ENCODE results near the gene MAP4K1.

MAP4K1 gene

DNA sequence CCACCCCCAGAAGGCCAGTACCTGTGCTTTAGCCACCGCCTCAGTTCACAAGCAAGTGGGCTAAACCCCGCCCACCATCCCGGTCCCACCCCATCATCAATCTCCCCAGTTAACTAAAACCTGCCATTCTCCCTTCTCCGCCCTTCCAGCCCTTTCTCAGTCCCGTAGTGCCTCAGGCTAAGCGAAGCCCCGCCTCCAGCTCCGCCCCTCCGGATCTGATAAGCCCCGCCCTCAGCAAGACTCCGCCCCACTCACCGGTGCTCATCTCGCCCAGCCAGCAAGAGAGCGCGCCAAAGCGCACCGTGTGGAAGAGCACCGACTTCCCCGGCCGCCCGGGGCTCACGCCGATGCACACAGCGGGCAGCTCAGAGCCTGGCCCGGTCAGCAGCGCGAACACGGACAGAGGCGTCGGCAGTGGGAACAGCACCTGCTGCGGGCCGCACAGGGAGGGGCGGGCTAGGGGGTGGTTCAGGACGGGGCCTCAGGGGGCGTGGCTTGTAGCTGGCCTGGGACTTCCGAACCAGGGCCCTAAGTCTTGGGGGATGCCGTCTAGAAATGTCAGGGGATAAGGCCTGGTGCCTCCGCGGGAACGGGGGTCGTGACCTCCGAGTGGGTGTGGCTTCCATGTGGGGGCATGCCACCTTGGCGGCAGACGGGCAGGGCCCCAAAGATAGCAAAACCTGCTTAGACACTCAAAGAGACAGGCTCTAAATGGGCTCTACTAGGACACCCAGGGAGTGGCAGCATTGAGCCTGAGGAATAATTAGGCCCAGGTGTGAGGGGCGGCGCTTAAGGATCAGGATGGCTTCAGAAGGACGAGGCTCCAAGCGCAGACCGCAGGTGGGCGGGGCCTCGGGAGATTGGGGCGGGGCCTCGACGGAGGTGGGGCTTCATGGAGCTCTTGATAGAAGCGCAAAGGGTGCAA lies 21.4 kb downstream of the MAP4K1 start:
- DNase-seq, result no peak
- TF ChIP-seq, protein P1, sequence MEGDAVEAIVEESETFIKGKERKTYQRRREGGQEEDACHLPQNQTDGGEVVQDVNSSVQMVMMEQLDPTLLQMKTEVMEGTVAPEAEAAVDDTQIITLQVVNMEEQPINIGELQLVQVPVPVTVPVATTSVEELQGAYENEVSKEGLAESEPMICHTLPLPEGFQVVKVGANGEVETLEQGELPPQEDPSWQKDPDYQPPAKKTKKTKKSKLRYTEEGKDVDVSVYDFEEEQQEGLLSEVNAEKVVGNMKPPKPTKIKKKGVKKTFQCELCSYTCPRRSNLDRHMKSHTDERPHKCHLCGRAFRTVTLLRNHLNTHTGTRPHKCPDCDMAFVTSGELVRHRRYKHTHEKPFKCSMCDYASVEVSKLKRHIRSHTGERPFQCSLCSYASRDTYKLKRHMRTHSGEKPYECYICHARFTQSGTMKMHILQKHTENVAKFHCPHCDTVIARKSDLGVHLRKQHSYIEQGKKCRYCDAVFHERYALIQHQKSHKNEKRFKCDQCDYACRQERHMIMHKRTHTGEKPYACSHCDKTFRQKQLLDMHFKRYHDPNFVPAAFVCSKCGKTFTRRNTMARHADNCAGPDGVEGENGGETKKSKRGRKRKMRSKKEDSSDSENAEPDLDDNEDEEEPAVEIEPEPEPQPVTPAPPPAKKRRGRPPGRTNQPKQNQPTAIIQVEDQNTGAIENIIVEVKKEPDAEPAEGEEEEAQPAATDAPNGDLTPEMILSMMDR (IDR thresholded peaks at IDR 0.05), result no peak
- Histone ChIP-seq H3K27ac (no peak overlapping the region), H3K4me1 (peaks cover 0 to 10% (median 3%) of the 10 kb centered on the region in 4 donors), H3K4me3 (peak overlapping the region in 1 of 2 donors; percentile 12), H3K27me3 (peaks cover 0 to 38% of the 10 kb centered on the region in 2 donors), H3K36me3 (no peaks in the 10 kb centered on the region), H3K9me3 (no peaks in the 10 kb centered on the region)
- intact Hi-C loops (cut with DNase I; ENCODE audit: low total_unique reads), result no loop called here

DNA sequence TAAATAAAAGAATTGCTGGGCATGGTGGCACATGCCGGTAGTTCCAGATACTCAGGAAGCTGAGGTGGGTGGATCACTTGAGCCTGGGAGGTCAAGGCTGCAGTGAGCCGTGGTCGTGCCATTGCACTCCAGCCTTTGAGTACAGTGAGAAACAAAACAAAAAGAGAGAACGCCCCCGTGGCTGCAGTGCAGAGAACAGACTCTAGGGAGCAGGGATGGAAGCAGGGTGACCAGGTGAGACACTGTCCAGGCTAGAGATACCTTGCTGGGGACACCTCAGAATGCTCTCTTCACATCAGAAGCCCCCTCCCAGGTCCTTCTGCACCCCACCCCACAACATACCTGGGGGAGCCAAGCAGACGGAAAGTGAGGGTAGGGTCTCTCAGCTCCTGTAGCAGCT lies 24.8 kb downstream of the MAP4K1 start:
- no peak for DNase-seq
- intact Hi-C loops (cut with DNase I; ENCODE audit: low total_unique reads), result no loop called here
- TF ChIP-seq, protein P1 (IDR thresholded peaks at IDR 0.05), result no peak
- H3K27me3 ChIP-seq, result peaks cover 0 to 42% of the 10 kb centered on the region in 2 donors
- H3K4me1 ChIP-seq, result peaks cover 0 to 10% (median 3%) of the 10 kb centered on the region in 4 donors
- H3K36me3 ChIP-seq, result no peaks in the 10 kb centered on the region
- no peak overlapping the region for H3K27ac ChIP-seq
- H3K4me3 ChIP-seq, result no peak overlapping the region
- no peaks in the 10 kb centered on the region for H3K9me3 ChIP-seq

DNA sequence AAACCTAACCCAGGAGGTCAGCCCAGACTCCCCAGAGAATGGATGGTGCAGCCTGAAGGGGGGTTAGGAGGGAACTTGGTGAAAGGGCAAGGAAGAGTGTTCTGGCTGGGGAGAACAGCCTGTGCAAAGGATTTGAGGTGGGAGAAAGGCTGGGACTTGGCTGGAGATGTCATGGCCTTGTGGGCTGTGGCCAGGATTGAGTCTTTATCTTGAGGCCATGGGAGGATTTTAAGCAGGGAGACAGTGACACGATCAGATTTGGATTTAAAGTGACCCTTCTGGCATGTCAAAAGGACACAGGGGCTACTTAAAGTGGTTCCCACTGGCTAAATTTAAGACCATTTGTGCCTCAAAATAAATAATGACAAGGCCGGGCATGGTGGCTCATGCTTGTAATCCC lies 29.7 kb downstream of the MAP4K1 start:
- intact Hi-C loops (cut with DNase I; ENCODE audit: low total_unique reads), result no loop called here
- Histone ChIP-seq H3K9me3 (no peaks in the 10 kb centered on the region), H3K27ac (no peak overlapping the region), H3K36me3 (no peaks in the 10 kb centered on the region), H3K27me3 (peaks cover 0 to 18% of the 10 kb centered on the region in 2 donors), H3K4me3 (no peak overlapping the region), H3K4me1 (no peaks in the 10 kb centered on the region)
- TF ChIP-seq, protein P1 (IDR thresholded peaks at IDR 0.05), result no peak
- DNase-seq, result no peak

DNA sequence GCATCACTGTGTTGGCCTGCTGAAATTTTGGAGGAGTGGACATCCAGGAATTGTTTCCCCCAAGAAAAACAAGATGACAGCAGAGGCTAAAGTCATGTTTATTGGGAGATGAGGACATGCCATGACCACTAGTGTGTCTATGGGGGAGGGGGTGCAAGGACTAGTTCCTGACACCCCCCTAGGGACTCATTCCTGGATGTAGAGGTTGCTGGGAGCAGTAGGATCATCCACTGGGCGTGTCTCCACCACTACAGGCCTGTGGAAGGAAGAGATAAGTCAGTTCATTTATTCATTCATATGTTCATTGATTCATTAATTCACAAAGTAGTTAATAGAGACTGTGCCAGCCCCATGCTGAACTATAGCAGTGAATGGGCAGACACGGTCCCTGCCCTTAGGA lies 30.2 kb downstream of the MAP4K1 start:
- no peak for DNase-seq
- Histone ChIP-seq H3K36me3 (no peaks in the 10 kb centered on the region), H3K27me3 (peaks cover 0 to 13% of the 10 kb centered on the region in 2 donors), H3K4me3 (no peak overlapping the region), H3K27ac (no peak overlapping the region), H3K4me1 (no peaks in the 10 kb centered on the region), H3K9me3 (no peaks in the 10 kb centered on the region)
- TF ChIP-seq, protein P1 (IDR thresholded peaks at IDR 0.05), result no peak
- intact Hi-C loops (cut with DNase I; ENCODE audit: low total_unique reads), result no loop called here

DNA sequence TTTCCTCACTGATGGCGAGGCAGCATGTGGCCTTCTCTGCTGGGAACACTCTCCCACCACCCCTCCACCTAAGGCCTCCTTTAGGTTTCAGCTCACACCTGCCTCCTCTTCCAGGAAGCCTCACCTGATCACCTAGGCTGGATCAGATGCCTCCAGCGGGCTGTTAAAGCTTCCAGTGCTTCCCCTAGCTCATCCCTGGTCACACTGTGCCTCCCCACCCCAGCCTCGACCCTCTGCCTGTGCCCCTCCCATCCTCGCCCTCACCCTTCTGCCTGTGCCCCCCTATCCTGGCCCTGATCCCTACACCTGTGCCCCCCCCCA lies 33.8 kb downstream of the MAP4K1 start:
- H3K9me3 ChIP-seq, result no peaks in the 10 kb centered on the region
- H3K4me3 ChIP-seq, result no peak overlapping the region
- peaks cover 0 to 3% of the 10 kb centered on the region in 2 donors for H3K27me3 ChIP-seq
- H3K36me3 ChIP-seq, result no peaks in the 10 kb centered on the region
- no peak for DNase-seq
- intact Hi-C loops (cut with DNase I; ENCODE audit: low total_unique reads), result no loop called here
- no peak overlapping the region for H3K27ac ChIP-seq
- TF ChIP-seq, protein P1 (IDR thresholded peaks at IDR 0.05), result no peak
- no peaks in the 10 kb centered on the region for H3K4me1 ChIP-seq

All from tibial artery (tissue), 4 donors.